ENCODE results near the gene EIF1B.

Gene EIF1B

GRCh38 chr3:40308725-40309417, 636 bp upstream of the EIF1B start:
- no peak for DNase-seq (ENCODE audit: low read depth)

DNA sequence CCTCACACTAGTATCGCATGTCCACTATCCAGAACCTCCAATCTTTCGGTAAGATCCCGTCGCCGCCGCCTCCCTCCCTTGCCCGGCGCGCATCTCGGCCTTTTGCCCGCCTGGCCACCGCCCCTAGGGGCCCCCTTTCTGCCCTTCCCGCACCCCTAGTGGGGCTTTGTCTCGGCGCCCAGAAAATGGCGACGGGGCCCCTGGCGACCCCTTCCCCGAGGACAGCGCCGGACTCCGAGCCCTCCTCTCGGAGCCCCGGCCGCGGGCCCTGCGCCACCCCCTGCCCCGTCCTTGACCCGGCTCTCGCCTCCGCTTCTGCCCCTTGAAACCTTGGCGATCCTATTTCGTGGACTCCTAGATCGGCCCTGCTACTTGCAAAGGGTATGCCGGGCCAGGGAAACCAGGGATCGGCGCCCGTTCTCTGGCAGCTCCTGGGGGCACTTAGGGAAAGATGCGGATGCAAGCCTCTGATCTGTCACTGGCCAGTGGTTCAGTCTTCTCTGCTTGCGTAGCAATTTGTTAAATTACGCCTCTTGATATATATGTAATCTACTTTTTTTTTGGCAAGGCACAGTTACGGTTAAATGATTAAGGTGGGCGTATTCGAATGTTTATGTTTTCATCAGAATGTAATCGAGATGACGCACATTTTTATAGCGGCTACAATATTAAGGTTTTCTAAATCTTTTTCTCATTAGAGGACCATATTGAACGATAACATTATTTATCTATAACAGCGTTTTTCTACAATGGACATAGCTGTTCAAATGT, 603 bp downstream of the EIF1B start:
- DNase-seq (ENCODE audit: low read depth), result no peak

GRCh38 chr3:40310705-40311104, 1.2 kb downstream of the EIF1B start:
- DNase-seq (ENCODE audit: low read depth), result no peak

- DNase-seq (ENCODE audit: low read depth), result no peak
These were observed 3.2 kb downstream of the EIF1B start for GRCh38 chr3:40312661-40313226.

- no peak for DNase-seq (ENCODE audit: low read depth)
These were observed 4.7 kb downstream of the EIF1B start for GRCh38 chr3:40313975-40314860.

GRCh38 chr3:40317061-40317855, 7.8 kb downstream of the EIF1B start:
- DNase-seq (ENCODE audit: low read depth), result peak; percentile 31

GRCh38 chr3:40321818-40322217, 12.3 kb downstream of the EIF1B start:
- DNase-seq (ENCODE audit: low read depth), result no peak

DNA sequence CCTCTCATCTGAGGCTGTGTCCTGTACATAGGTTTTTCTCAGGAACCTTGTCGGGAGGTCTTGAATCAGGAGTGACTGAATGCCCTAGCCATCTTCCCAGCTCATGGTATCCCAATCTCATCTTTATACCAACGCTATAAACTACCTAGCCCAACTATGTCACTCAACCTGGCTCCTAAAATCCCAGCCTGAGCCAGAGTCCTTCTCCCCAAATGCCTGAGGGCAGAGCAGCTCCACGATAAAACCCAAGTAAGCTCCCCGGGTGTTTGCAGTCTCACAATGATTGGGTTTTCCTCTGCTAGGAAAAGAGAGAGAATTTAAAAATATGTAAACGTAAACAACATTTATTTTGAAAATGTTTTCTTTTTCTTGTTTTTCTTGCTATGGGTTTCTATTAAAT, 14.4 kb downstream of the EIF1B start:
- no peak for DNase-seq (ENCODE audit: low read depth)

GRCh38 chr3:40324621-40325020, 15.1 kb downstream of the EIF1B start:
- DNase-seq (ENCODE audit: low read depth), result no peak

- no peak for DNase-seq (ENCODE audit: low read depth)
These were observed 16.0 kb downstream of the EIF1B start for GRCh38 chr3:40325465-40325864.

GRCh38 chr3:40328374-40328773, 18.9 kb downstream of the EIF1B start:
- no peak for DNase-seq (ENCODE audit: low read depth)

GRCh38 chr3:40329071-40329470, 19.6 kb downstream of the EIF1B start:
- DNase-seq (ENCODE audit: low read depth), result no peak

DNA sequence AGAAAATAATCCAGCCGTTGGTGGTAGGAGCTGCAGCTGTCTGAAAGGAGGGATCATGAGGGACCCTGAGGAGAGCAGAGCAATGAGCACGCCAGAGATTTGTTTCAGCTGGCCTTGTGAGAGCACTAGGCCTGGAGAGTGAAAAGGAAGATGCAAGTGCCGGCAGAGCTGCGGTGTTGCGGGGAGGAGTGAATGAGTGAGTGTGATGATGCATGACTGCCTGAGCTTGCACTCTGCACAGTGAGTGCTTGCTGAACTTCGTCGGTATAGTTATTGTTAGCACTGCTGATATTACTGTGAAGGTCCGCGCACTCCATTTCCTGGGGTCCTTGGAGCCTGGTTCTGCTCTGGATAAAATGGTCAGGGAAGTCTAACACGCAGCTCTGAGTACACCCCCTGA, 23.2 kb downstream of the EIF1B start:
- DNase-seq (ENCODE audit: low read depth), result no peak

- DNase-seq (ENCODE audit: low read depth), result no peak
These were observed 23.9 kb downstream of the EIF1B start for GRCh38 chr3:40333416-40333815.

GRCh38 chr3:40333852-40334251, 24.3 kb downstream of the EIF1B start:
- DNase-seq (ENCODE audit: low read depth), result no peak

- DNase-seq (ENCODE audit: low read depth), result no peak
These were observed 26.6 kb downstream of the EIF1B start for GRCh38 chr3:40336101-40336500.

GRCh38 chr3:40336511-40337135, 27.1 kb downstream of the EIF1B start:
- DNase-seq (ENCODE audit: low read depth), result no peak

GRCh38 chr3:40337136-40338108, 27.9 kb downstream of the EIF1B start:
- DNase-seq (ENCODE audit: low read depth), result no peak

- no peak for DNase-seq (ENCODE audit: low read depth)
These were observed 30.4 kb downstream of the EIF1B start for GRCh38 chr3:40339871-40340270.

Measured in stimulated activated CD4-positive, alpha-beta T cell treated with anti-CD3 and anti-CD28 coated beads, Interleukin-2, amount 100 ng/mL, for 4 hours (primary cell).